H1 (cell line): ENCODE results near the gene STK33. TPM values are rescaled to one million over a fixed set of nuclear protein-coding genes. Genes with fewer than 3 reads are reported as not detected.

Experiments
- BCL11A ChIP-seq, 2 experiments: IDR thresholded peaks; one replicate each; pipeline ENCODE4 v1.6.1; 2011; ENCODE audit warnings: low read depth in 2 of 2, low read length in 2 of 2, mild to moderate bottlenecking in 2 of 2
- polyA plus RNA-seq, 7 experiments: library from polyadenylated mRNA; depleted of rRNA in 3 of 7; stranded (reverse) in 5 of 7; unstranded in 2 of 7; fragments of >200 nt in 5 of 7; fragments of 200-250 nt in 2 of 7; gene quantifications; 1 replicate in 5 of 7; 2 replicates in 1 of 7; 4 replicates in 1 of 7; pipeline versions ENCODE4 v1.2.1 to v1.2.3, GENCODE V29; 2011 to 2013; ENCODE audit warnings: missing spikeins in 2 of 7, mixed read lengths in 2 of 7
- total RNA-seq: library from RNA; stranded (reverse); fragmentation: NEBNext Ultra II Directional; extraction: Animal tissue kit (Norgen Biotek cat#: 25700); gene quantifications from 2 replicates; pipeline ENCODE4 v1.2.1, GENCODE V29; 2021

STK33 gene
- total and polyA plus RNA-seq, 2 of the 8 experiments (the other 6 are each of a cell fraction or from before 2014, with no cell fraction given) = 8.8 to 25.1 TPM

GRCh38 chr11:8586805-8587204 lies 7.2 kb downstream of the STK33 start (continued):
- no peak for TF ChIP-seq BCL11A (IDR thresholded peaks at IDR 0.05; ENCODE audit: low read depth in 2 of 2, low read length in 2 of 2)
